ENCODE data around the gene PHYKPL.
"Not testable (repeated sequence)": the region's sequence is repeated elsewhere in the genome, so short reads cannot be mapped to it uniquely, and the experiment has no call there.

PHYKPL gene

DNA sequence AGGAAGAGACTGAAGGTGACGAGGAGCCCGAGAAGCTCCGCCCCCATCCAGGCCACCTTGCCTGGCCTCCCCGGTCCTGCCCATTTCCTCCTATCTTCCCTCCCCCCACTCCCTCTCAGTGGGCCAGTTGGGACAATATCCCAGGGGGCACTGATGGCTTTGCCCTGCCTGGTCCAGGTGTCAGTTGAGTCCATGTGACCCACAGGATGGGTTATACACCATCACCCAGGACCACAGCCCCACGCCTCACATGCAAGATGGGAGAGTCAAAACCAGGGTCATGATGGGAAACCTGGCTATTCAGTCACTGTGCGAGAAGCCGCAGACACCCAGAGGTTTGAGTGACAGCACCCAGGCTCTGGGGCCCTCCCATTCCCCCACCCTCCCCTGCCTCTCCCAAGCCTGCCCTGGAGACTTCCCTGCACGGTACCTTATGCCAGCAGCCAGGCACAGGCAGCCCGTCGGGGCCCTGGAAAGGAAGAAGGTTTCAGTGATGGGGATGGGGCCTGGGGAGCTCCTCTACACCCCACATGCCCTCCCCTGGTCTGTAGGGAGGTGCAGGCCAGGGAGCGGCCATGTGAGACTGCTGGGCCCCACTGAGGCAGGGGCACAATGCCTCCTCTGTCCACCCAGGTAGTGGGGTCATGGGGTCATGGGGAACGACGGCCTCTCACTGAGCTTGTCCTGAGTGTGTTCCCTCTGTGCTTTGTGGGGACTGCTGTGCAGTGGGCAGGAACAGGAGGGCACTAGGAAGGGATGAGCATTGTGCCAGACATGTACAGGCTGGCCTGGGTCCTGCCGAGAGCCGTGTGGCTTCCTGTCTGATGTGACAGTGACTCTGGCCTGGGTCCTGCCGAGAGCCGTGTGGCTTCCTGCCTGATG is 6.3 kb upstream of the PHYKPL start:
- no peak for DNase-seq

DNA sequence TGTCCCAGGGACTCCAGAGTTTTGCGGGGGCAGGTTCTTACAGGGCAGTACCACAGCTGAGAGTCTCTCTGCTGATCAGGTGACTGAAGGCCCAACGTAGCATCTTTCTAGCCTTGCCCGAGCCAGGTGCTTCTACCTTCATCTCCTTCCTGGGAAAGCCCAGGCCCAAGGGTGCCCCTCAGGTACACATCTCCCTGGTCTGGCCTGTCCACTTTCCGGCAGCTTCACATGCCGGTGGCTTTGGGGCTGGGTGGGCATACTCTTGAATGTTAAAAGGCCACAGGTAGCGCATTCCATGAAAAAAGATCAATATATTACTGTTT is 5.7 kb upstream of the PHYKPL start:
- DNase-seq = no peak

DNA sequence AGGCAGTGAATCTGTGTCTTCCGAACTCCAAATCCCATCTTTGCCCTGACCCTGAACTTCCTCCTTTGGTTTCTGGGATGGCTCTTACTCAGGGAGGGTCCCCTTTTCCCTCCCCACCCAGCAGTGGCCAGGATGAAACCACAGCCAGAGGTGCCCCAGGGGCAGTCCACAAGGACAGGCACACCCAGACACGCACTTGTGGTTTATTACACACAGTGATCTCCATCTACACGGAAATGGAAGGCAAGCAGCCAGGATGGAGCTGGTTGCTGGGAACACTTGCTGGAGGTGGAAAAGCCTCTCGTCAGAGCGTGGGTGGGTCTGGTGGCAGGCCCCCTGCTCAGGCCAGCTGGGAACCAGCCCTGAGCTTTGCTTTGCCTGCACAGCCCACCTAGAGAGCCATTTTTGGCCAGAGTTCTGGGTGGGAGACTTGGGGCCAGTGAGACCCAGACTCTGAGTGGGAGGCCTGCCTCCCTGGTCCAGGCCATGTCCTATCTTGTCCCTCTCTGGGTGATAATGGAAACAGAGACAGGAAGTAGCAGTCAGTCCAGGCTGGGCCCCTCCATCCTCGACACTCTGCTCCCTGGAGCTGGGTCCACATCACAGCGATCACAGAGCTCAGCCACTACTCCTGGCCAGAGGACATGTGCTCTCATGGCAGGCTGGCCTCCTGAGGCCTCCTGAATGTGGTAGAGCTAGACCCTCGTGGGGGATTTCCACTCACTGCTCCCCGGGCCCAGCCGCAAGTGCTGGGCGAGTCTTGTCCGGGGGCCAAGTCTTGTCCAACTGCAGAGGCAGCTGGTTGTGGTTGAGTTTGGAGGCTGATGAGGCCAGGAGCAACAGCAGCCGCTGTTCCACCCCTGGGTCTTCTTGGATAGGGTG is 5.1 kb upstream of the PHYKPL start:
- no peak for DNase-seq

DNA sequence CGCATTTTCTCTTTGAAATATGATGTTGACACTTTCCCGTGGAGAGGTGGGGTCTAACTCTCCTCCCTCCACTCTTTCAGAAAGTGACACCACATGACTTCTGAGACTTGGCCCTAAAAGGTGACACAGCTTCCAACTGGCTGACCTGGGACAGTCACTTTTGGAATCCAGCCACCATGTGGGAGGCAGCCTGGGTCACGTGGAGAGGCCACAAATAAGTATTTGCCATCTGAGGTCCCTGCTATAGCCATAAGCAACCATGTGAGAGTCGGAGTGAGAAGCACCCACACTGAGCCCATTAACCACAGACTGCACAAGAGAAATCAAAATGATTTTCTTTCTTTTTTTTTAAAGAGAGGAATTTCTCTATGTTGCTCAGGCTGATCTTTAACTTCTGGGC is 4.1 kb upstream of the PHYKPL start:
- no peak for DNase-seq

DNA sequence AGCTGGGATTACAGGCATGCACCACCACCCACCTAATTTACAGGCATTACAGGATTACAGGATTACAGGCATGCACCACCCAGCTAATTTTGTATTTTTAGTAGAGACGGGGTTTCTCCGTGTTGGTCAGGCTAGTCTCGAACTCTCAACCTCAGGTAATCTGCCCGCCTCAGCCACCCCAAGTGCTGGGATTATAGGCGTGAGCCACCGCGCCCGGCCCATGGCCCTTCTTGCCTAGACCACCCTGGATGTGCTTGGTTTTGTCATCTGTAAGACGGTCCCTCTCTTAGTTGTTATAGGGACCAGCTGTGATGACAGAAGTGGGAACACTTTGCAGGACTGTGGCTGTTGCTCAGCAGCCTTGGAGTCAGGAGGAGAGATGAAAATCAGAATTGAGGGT is 3.5 kb upstream of the PHYKPL start:
- DNase-seq = no peak

DNA sequence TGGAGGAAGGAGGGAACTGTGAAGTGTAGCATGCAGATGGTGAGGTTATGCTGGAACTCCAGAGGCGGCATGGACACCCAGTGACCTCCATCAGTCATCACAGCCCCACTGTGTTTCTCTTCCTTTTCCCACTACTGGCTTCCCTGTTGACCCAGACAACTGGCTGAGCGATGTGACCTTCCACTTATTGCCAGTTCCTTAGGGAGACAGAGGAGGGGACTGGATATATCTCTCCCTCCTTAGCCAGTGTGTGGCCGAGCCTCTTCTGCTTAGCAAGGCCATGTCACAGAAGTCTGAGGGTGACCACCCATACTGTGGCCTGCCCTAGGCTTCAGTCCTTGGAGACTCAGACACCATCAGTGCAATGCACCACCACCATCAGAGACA is 3.0 kb upstream of the PHYKPL start:
- DNase-seq = no peak

DNA sequence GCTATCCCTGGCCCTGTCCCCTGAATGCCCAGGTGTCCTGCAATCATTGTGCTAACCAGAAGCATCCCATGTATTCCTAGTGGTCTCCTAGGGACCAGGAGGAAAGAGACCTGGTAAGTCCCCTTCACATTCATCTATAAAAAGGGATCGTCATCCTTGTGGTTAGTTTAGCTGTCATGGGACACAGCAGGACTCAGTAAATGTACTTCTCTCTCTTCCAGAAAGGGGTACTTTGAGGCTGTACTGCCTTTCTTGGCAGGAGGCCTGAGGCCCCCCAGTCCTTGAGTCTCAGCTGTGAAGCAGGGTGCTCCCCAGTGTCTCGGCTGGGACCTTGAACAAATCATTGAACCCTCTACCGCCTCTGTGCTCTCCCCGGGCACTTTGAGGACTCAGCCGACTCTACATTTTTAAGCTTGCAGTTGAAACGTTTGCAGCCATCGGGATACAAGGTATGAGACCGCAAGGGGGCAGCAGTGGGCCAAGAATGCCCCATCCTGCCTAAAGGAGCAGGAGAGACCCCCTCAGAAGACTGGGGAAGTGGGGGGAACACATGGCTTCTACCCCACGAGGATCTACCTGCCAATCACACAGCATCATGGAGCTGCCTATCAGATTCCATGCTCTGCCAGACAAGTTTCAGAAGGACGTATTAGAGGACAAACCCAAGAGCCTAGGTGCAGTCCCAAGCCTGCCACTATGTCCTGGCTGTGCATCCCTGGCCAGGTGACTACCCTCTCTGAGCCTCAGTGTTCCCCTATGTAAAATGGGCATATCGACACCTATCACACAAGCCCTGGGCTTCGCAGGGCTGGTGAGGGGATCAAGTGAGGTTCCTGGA is 2.4 kb upstream of the PHYKPL start:
- DNase-seq = peak; percentile 8

DNA sequence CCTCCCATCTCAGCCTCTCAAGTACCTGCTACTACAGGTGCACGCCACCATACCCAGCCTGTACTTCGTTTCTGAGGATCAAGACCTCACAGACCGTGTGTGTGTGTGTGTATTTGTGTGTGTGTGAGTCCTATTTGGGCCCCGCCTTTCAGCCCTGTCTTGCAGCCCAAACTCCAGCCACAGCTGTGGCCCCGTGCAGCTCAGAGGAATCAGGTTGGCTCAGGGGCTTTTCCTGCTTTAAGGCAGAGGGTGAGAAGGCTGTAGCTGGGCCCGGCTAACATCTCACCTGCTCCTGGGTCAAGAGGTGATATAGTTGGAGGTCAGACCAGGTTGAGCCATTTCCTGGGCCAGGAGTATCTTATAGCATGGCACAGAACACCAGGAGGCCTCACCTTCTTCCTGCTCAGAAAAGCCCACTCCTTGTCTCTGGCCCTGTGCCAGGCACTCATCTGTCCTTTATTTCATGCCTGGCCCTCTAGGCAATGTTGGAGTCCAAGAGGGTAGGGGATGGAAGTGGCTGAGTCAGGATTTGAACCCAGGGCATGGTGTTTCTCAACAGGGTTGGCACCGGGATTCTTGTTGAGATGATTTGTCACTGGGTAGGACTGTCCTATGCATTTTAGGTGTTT is 1.6 kb upstream of the PHYKPL start:
- no peak for DNase-seq

DNA sequence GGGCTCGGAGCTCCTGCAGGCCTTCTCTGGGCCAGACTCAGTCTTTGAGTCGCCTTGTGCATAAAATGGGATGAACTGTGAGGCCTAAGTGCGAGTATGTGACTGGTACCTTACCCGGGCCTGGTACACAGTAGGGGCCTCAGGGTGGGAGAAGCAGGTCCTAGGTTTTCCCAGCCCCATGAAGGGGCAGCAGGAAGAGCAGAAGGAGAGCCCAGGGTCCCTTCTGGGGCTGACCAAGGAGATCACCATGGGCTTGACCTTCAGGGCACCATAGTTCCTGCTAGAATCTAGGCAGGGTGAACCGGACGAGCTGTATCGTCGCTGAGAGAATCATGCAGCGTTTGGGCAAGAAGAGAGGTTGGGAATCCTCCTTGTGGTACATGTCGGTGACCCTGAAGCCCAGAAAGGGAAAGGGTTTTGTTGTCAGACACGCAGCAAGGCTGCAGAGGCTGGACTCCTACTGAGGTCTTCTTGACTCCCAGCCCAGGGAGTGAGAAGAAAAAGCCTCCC is 373 bp upstream of the PHYKPL start:
- DNase-seq = no peak

DNA sequence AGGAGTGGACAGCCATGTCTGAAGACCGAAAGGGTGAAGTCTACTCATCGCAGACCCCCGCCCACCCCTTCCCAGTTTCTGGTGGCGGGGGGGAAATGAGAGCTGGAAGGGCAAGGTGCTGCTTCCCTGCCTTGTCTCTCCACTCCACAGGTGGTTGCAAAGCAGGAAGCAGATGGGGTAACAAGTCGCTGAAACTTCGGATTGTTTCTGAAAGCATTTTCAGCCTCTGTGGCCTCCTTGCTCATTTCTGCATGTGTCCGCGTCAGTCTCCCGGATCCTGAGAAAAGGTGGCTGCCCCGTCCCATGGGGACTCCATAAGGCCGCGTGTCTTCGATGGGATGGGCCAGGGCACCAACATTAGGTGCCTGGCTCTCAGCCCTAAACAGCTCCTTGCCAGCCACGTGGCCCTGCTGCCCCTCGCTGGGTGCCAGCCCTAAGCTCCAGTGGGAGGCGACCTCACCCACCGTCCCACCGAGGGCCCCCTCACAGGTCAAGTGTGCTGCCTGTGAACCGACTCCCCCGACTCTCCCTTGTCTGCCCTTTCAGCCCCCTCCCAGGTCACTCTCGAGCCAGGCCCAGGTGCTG is 971 bp downstream of the PHYKPL start:
- no peak for DNase-seq

DNA sequence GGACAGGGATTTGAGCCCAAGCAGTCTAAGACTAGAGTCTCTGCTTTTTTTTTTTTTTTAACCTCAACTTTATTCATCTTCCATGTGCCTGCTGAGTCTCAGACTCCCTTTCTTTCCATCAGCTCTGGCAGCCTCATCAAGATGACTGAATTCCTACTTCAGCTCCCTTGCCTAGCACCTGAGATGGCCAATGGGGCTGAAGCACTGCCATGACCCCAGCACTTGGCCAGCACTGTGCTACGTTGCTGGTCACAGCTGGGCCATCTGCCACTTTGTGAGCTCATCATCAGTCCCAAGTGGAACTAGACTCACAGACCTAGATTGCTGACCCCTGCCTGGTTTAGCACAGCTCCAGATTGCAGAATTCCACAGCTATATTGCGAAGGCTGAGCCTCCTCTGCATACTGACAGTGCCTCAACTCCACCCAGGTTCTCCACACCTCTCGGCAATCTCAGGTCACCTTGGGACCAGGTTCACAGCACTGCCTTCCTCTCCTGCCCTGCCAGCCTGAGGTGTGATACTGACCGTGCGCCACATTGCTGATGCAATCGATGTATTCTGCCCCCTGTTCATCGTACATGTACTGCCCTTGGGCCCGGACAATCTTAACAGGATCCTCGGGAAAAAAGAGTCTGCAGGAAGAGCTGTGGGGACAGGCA is 1.6 kb downstream of the PHYKPL start:
- DNase-seq = no peak

DNA sequence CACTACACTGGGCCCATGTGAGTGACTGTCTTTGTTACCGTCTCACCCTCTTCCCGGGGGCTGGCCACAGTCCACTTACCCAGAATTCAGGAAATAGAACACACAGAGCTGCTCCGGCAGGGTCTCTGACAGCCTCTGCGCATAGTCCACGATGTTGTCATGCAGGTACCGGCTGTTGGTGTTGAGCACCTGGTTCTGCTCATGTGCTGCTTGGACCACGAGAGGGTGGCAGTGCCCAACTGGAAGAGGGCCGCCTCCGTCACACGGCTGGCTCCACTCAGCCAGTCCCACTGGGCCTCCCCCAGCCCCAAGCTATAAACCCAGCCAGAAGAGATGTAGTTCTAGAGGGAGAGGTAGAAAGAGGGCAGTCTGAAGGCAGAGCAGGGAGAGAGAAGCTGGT is 2.7 kb downstream of the PHYKPL start:
- no peak for DNase-seq

DNA sequence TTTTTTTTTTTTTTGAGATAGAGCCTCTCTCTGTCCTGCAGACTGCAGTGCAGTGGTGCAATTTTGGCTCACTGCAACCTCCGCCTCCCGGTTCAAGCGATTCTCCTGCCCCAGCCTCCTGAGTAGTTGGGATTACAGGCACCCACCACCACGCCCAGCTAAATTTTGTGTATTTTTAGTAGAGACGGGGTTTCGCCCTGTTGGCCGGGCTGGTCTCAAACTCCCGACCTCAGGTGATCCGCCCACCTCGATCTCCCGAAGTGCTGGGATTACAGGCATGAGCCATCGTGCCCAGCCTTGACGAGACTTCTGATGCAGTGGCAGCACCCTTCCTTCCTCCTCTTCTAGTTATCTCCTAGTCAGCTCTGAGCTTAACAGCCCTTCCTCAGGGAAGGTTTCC is 3.5 kb downstream of the PHYKPL start:
- not testable (repeated sequence) for DNase-seq

DNA sequence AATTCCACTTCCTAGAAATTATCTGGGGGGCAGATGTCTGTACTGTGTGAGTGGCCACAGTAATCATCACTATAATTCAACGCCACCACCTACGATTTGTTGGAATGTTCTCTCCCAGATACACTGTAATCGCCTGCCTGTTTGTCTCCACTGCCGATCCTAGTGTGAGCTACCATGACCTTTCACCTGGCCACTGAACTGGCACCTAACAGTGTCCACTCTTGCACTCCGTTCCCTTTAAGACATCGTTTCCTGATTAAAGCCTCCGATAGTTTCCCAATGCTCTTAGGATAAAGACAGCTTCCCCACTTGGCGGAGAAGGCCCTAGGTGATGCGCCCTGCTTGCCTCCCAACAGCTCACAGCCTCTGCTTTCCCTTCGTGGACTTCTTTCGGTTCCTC is 4.0 kb downstream of the PHYKPL start:
- no peak for DNase-seq

DNA sequence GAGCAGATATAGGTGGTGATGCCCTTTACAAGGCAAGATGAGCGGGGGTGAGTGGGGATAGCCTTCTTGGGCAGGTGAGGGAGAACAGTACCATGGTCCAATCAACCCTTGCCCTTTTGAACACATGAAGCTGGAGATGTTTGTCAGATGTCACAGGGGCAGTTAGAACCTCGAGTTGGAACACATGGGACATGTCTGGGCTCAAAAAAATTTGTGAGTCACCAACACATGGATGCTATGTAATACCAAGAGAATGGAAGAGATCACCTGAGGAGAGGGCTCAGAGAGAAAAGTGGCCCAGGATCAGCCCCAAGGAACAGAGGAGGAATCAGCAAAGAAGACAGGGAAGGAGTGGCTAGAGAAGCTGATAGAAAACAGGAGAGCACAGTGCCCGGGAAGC is 4.7 kb downstream of the PHYKPL start:
- DNase-seq = no peak

DNA sequence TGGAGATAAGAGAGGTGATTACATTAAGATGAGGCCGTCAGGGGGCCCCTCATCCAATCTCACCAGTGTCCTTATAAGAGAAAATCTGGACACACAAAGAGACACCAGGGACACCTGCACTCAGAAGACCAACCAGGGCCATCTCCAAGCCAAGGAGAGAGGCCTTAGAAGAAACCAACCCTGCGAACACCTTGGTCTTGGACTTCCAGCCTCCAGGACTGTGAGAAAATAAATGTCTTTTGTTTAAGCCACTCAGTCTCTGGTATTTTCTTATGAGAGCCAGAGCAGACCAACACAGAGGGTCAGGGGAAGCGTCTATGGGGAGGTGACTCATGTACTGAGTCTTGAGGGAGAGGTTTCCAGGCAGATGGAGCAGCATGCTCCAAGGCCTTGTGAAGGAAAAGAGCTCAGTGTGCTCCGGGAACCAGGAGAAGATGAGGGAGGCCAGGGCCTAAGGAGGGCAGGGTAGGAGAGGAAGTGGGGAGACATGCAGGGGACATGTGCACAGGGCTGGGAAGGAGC is 5.4 kb downstream of the PHYKPL start:
- DNase-seq = no peak

DNA sequence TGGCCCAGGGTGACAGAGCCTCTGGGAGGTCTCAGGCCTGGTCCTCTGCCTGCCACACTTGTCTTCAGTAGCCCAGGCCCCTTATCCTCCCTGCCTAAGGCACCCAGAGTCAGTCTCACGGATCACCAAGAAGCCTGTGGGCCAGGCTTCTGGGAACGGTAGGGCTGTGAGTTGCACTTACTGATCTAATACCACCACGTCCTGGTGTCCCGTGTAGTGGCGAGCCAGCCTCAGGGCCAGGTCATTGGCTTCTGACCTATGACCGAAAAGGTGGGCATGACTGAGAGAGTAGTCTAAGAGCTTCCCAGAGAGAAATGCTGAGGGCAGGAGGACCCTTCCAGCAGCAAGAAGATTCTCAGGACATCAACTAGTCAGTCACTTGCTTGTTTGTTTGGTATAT is 7.4 kb downstream of the PHYKPL start:
- DNase-seq = no peak

DNA sequence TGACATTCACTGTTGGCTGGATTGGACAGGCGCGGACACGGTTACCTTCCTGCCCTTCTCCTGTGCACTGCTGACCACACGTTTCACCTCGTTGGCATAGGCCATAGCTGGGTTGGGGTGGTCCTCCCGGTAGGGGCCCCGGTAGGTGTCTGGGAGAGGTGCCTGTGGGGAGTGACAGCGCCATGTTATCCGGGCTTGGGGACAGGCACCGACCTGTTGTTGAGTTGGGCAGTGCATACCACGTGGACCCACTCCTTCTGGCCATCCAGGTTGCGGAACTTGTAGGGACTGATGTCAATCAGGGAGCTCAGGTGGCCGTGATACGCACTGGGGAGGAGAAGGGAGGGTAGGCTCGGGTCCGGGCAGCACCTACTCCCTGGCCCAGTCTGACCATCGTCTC is 8.2 kb downstream of the PHYKPL start:
- DNase-seq = no peak

DNA sequence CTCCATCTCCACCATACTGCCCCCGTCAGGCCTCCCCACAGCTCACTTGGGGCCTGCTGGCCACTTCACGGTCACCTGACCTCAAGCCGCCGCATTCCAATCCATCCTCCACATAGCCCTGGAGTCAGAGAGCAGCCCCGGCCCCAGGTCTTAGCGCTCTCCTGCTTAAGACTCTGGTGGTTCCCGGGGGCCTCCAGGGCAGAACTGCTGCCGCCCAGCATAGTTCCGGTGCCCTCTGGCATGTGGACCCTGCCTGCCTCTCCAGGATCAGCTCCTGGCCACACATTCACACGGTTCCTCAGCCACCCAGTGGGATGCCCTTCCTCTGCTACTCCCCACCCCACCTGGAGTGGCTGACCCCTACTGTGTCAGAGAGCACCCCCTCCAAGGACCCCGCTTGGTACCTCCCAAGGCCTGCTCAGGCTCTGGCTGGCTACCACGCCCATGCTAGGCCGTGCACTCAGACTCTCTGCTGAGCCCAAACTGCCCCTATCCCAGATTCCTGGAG is 8.7 kb downstream of the PHYKPL start:
- DNase-seq = no peak

DNA sequence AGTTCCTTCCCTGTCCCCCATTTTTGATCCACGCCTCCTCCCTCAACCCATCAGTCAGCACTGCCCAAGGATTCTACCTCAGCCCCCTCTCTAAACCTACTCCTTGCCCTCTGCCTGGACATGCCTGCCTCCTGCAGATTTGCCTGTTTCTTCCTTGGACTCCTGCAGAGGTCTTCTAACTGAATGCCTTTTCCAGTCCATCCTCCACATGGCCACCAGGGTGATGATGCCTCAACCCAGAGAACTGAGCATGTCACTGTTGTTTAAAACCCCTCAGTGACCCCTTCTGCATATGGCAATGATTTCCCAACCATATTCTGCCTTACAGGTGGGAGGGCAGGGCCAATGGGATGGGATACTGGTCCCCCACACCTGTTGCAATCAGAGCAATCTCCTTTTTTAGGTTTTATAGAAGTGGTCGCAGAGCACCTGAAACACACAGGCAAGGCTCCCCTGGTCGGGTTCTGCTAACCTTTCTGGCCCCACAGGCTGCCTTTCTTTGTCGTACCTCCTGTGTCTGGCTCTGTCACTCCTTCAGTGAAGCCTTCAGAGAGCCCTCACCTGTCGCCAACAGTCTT is 9.3 kb downstream of the PHYKPL start:
- DNase-seq = no peak

DNA sequence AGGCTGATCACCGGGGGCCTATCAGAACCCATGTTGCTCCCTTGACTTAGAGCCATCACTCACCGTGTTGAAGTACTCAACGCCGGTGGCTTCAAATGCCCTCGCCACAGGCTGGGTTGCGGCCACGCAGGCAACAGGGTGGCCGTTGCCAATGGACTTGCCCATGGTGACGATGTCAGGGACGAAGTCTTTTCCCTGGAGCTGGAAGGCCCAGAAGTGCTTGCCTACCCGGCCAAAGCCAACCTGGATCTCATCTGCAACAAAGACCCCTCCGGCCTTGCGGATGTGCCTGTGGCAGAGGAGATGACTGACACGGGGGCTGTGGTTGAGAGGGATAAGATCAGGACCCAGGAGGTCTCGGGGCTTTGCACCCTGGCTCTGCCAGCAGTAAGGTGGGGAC is 10.3 kb downstream of the PHYKPL start:
- DNase-seq = no peak

Data from NCI-H2171 treated with DMSO at 0.1 percent for 48 hours (cell line).